ENCODE measurements around the gene DCLRE1B.

DCLRE1B gene

GRCh38 chr1:113891631-113892220 is 13.4 kb upstream of the DCLRE1B start:
- TF ChIP-seq ZNF157 (tag by site-specific recombination; IDR thresholded peaks at IDR 0.05) (no peak), YY1 (tag by site-specific recombination; IDR thresholded peaks at IDR 0.05) (no peak), AEBP2 (tag by site-specific recombination; IDR thresholded peaks at IDR 0.05; ENCODE audit: borderline replicate concordance) (no peak), TRIM28 (IDR thresholded peaks at IDR 0.05; ENCODE audit: borderline replicate concordance, low read length) (no peak), ZNF629 (tag by site-specific recombination; IDR thresholded peaks at IDR 0.05) (no peak)
- ChIA-PET CTCF (no interaction called here), POLR2A (no interaction called here)
- Histone ChIP-seq H3K4me1 (ENCODE audit: control insufficient read depth, insufficient read depth, low read length) (no peaks in the 10 kb centered on the region), H3K27ac (ENCODE audit: extremely low read depth, low read depth, low read length) (no peak overlapping the region), H3K9me3 (ENCODE audit: control insufficient read depth, insufficient read depth, low read depth, low read length) (no peaks in the 10 kb centered on the region), H3K36me3 (ENCODE audit: control insufficient read depth in 2 of 2, insufficient read depth in 1 of 2, low read length in 2 of 2) (peaks cover 0 to 26% of the 10 kb centered on the region in 2 experiments; a peak in 2 of 3 replicates), H3K4me3 (ENCODE audit: low read depth, low read length) (no peak overlapping the region)

- TF ChIP-seq ZNF121 (tag by site-specific recombination; IDR thresholded peaks at IDR 0.05) (peak; percentile 83), ZNF324 (tag by site-specific recombination; IDR thresholded peaks at IDR 0.05) (no peak)
- CTCF ChIA-PET = interaction anchor here (0.6 kb wide), 1 partner anchor 37 kb away, joined by 3 read pairs; no protein-coding TSS in a partner anchor
- POLR2A ChIA-PET = interaction anchor here (1.4 to 1.5 kb wide), 2 partner anchors 9 to 11 kb away, joined by 3 read pairs; partner anchors contain the start of genes AP4B1 and DCLRE1B
Observed at GRCh38 chr1:113893267-113893666, 11.9 kb upstream of the DCLRE1B start.

GRCh38 chr1:113895098-113895497 is 10.0 kb upstream of the DCLRE1B start:
- Histone ChIP-seq H3K4me1 (ENCODE audit: control insufficient read depth, insufficient read depth, low read length) (no peaks in the 10 kb centered on the region), H3K27ac (ENCODE audit: extremely low read depth, low read depth, low read length) (no peak overlapping the region), H3K4me3 (ENCODE audit: low read depth, low read length) (no peak overlapping the region), H3K9me3 (ENCODE audit: control insufficient read depth, insufficient read depth, low read depth, low read length) (no peaks in the 10 kb centered on the region), H3K36me3 (ENCODE audit: control insufficient read depth in 2 of 2, insufficient read depth in 1 of 2, low read length in 2 of 2) (peaks cover 6 to 59% of the 10 kb centered on the region in 2 experiments)
- TF ChIP-seq TSHZ1 (tag by site-specific recombination; IDR thresholded peaks at IDR 0.05; ENCODE audit: borderline replicate concordance) = no peak
- TF ChIP-seq ZNF658 (tag by site-specific recombination; IDR thresholded peaks at IDR 0.05) = no peak
- TF ChIP-seq SETDB1 (IDR thresholded peaks at IDR 0.05; ENCODE audit: insufficient read length, low read length) = no peak
- TF ChIP-seq ZFHX2 (tag by site-specific recombination; conservative IDR thresholded peaks at IDR 0.05) = no peak
- TF ChIP-seq GLI2 (tag by site-specific recombination; IDR thresholded peaks at IDR 0.05; ENCODE audit: borderline replicate concordance, low read depth) = no peak
- no peak for TF ChIP-seq ZSCAN5A (tag by site-specific recombination; IDR thresholded peaks at IDR 0.05)
- no peak for TF ChIP-seq ZNF248 (tag by site-specific recombination; IDR thresholded peaks at IDR 0.05)
- TF ChIP-seq PBX3 (CRISPR knock-in tag; IDR thresholded peaks at IDR 0.05) = no peak
- no peak for TF ChIP-seq ZSCAN30 (tag by site-specific recombination; IDR thresholded peaks at IDR 0.05)
- no peak for TF ChIP-seq ZNF274 (IDR thresholded peaks at IDR 0.05; ENCODE audit: low read length)
- no peak for TF ChIP-seq ZNF274 (tag by site-specific recombination; IDR thresholded peaks at IDR 0.05; ENCODE audit: borderline replicate concordance)
- no peak for TF ChIP-seq ZBTB7A (tag by site-specific recombination; IDR thresholded peaks at IDR 0.05; ENCODE audit: low read depth)
- no peak for TF ChIP-seq REST (tag by site-specific recombination; IDR thresholded peaks at IDR 0.05)
- ChIA-PET POLR2A (interaction anchor here (0.6 kb wide), 1 partner anchor 36 kb away, joined by 4 read pairs; no protein-coding TSS in a partner anchor), CTCF (interaction anchor here (1.0 kb wide), 1 partner anchor 9 kb away, joined by 3 read pairs; the partner anchor contains the start of gene AP4B1)

More at GRCh38 chr1:113893267-113893666, 11.9 kb upstream of the DCLRE1B start:
- Histone ChIP-seq H3K4me1 (ENCODE audit: control insufficient read depth, insufficient read depth, low read length) (no peaks in the 10 kb centered on the region), H3K27ac (ENCODE audit: extremely low read depth, low read depth, low read length) (no peak overlapping the region), H3K36me3 (ENCODE audit: control insufficient read depth in 2 of 2, insufficient read depth in 1 of 2, low read length in 2 of 2) (peaks cover 3 to 41% of the 10 kb centered on the region in 2 experiments), H3K4me3 (ENCODE audit: low read depth, low read length) (no peak overlapping the region), H3K9me3 (ENCODE audit: control insufficient read depth, insufficient read depth, low read depth, low read length) (no peaks in the 10 kb centered on the region)

Data from HEK293 (cell line).